Spleen (tissue), 11 donors: ENCODE results near the gene NME4. TPM values are rescaled to one million over a fixed set of nuclear protein-coding genes. Genes with fewer than 3 reads are reported as not detected.

Source experiments
- DNase-seq: peaks from one replicate; pipeline ENCODE4 v3.0.0-alpha.2; 2020
- H3K27ac ChIP-seq, 8 donors: fragments of 200-600 bp; sonication (generic) in 7 of 8; 1 replicate in 4 of 8; 2 replicates in 4 of 8; pipeline versions ENCODE4 v1.5.0 to v1.8.0; 2016 to 2021; ENCODE audit warnings: inconsistent platforms in 4 of 8, mild to moderate bottlenecking in 4 of 8, moderate library complexity in 1 of 8
- H3K27me3 ChIP-seq, 7 donors: fragments of 200-600 bp; sonication (generic) in 6 of 7; replicated peaks in 1 of 7; 1 replicate in 4 of 7; 2 replicates in 3 of 7; pipeline versions ENCODE4 v1.5.0 to v1.8.0; 2016 to 2021; ENCODE audit warnings: inconsistent platforms in 3 of 7, mild to moderate bottlenecking in 1 of 7
- H3K36me3 ChIP-seq, 6 donors: fragments of 200-600 bp; sonication (generic) in 5 of 6; 1 replicate in 4 of 6; 2 replicates in 2 of 6; pipeline versions ENCODE4 v1.5.0 to v1.8.0; 2016 to 2021; ENCODE audit warnings: inconsistent platforms in 2 of 6
- H3K4me1 ChIP-seq, 6 donors: fragments of 200-600 bp; sonication (generic) in 5 of 6; 1 replicate in 3 of 6; 2 replicates in 3 of 6; pipeline versions ENCODE4 v1.5.0 to v1.8.0; 2016 to 2021; ENCODE audit warnings: inconsistent platforms in 3 of 6
- H3K4me3 ChIP-seq, 8 donors: fragments of 200-600 bp; sonication (generic) in 7 of 8; 1 replicate in 4 of 8; 2 replicates in 4 of 8; pipeline versions ENCODE4 v1.5.0 to v1.8.0; 2016 to 2021; ENCODE audit warnings: inconsistent platforms in 4 of 8, mild to moderate bottlenecking in 4 of 8, moderate library complexity in 2 of 8
- H3K9me3 ChIP-seq, 8 donors: fragments of 200-600 bp; sonication (generic) in 7 of 8; 1 replicate in 4 of 8; 2 replicates in 4 of 8; pipeline versions ENCODE4 v1.5.0 to v1.8.0; 2016 to 2021; ENCODE audit warnings: inconsistent platforms in 4 of 8
- POLR2A ChIP-seq, 3 donors: fragments of 450-650 bp; IDR thresholded peaks; one replicate each; pipeline ENCODE4 v1.5.1; 2017; ENCODE audit warnings: antibody characterized with exemption in 3 of 3, mild to moderate bottlenecking in 1 of 3
- POLR2AphosphoS5 ChIP-seq, 3 donors: sonication (generic); formaldehyde crosslinking; IDR thresholded peaks; one replicate each; pipeline ENCODE4 v1.5.1; 2017; ENCODE audit warnings: antibody characterized with exemption in 3 of 3
- WGBS, 5 donors: extraction: QIAGEN DNeasy Blood & Tissue Kit in 3 of 5; methylation state at CpG; one replicate each; pipeline versions ENCODE4 v1.1.5 to v1.1.7; 2013 to 2018; 5-methylcytosine and 5-hydroxymethylcytosine counted together
- intact Hi-C: fragments of 100-400 bp; cut with DNase I; formaldehyde crosslinking; loops from one replicate; pipeline ENCODE4 v1.15.0; 2023; ENCODE audit warnings: low total_unique reads
- polyA plus RNA-seq, 3 donors: library from polyadenylated mRNA; stranded (reverse); fragments of 200-250 nt; gene quantifications; one replicate each; pipeline ENCODE4 v1.2.1, GENCODE V29; 2013
- total RNA-seq, 7 donors: library from RNA; depleted of rRNA in 3 of 7; stranded (reverse); fragments of >200 nt in 3 of 7; fragmentation: NEBNext Ultra II Directional in 4 of 7; extraction: Animal tissue kit (Norgen Biotek cat#: 25700) in 4 of 7; gene quantifications; one replicate each; pipeline versions ENCODE4 v1.1.0 to v1.2.1, GENCODE V29; 2016 to 2021
- TF ChIP-seq, protein P1 (sequence below), 11 experiments: fragments of 200-600 bp in 7 of 11; fragments of 450-650 bp in 4 of 11; sonication (generic) in 4 of 11; IDR thresholded peaks in 8 of 11; conservative IDR thresholded peaks in 3 of 11; 1 replicate in 7 of 11; 2 replicates in 4 of 11; pipeline versions ENCODE4 v1.4.0 to v1.8.0; 2016 to 2021; ENCODE audit warnings: antibody characterized with exemption in 11 of 11, inconsistent platforms in 4 of 11, mild to moderate bottlenecking in 1 of 11
- donor health status: healthy with polysubstance abuse.
- donor health status: DM: no; HTN: no; CAD: no; lungs with moderate emphysema.
- donor health status: DM: no; HTN: no; CAD: no.
- donor health status: Bipolar disorder and iron deficiency.
- donor health status: healthy.
- donor health status: DM: no; HTN: no; CAD: no.
- donor health status: DM: yes; HTN: yes; CAD: no.

Gene NME4
- total and polyA plus RNA-seq, 10 donors: 27.3 to 75.8 (median 55.8) TPM

GRCh38 chr16:363766-364490 is 33.1 kb upstream of the NME4 start:
- Histone ChIP-seq H3K27ac (no peak overlapping the region), H3K36me3 (peaks cover 0 to 31% (median 28%) of the 10 kb centered on the region in 6 donors), H3K4me1 (peaks cover 0 to 15% (median 5%) of the 10 kb centered on the region in 6 donors), H3K9me3 (no peaks in the 10 kb centered on the region), H3K27me3 (peaks cover 0 to 28% (median 4%) of the 10 kb centered on the region in 7 donors), H3K4me3 (no peak overlapping the region)
- intact Hi-C loops: loop anchor here (5.0 kb wide), 1 partner anchor 257 kb away; no protein-coding TSS in a partner anchor
- TF ChIP-seq POLR2A (IDR thresholded peaks at IDR 0.05) (no peak), POLR2AphosphoS5 (IDR thresholded peaks at IDR 0.05) (peak in 1 of 3 donors; percentile 28)
- WGBS, 5 donors: 40 to 48% (median 41%) methylated on average over 12 to 24 of the region's 24 CpGs
- DNase-seq: no peak

- intact Hi-C loops: loop anchor here (5.0 kb wide), 1 partner anchor 258 kb away; no protein-coding TSS in a partner anchor
- DNase-seq: peak; percentile 70
Observed at GRCh38 chr16:364595-365491, 32.2 kb upstream of the NME4 start.

DNA sequence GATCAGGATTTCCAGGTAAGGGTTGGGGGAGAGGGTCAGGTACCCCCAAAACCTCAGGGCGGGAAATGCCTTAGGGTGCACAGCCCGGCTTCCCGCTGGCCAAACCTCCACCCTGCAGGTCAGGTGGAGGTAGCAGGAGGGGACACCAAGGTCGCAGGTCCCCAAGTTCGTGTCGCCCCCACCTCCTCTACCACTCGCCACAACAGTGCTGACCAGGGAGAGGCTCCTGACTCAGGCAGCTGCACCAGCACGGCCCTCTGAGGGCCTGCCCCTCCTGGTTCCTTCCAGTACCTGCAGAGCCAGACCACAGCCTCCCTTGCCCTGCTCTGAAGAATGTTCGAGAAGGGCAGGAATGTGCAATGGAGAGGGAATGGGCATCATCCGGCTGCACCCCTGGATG is 30.5 kb upstream of the NME4 start:
- 83 to 98% (median 95%) methylated on average over 3 to 10 of the region's 10 CpGs for WGBS, 5 donors
- TF ChIP-seq, protein P1, sequence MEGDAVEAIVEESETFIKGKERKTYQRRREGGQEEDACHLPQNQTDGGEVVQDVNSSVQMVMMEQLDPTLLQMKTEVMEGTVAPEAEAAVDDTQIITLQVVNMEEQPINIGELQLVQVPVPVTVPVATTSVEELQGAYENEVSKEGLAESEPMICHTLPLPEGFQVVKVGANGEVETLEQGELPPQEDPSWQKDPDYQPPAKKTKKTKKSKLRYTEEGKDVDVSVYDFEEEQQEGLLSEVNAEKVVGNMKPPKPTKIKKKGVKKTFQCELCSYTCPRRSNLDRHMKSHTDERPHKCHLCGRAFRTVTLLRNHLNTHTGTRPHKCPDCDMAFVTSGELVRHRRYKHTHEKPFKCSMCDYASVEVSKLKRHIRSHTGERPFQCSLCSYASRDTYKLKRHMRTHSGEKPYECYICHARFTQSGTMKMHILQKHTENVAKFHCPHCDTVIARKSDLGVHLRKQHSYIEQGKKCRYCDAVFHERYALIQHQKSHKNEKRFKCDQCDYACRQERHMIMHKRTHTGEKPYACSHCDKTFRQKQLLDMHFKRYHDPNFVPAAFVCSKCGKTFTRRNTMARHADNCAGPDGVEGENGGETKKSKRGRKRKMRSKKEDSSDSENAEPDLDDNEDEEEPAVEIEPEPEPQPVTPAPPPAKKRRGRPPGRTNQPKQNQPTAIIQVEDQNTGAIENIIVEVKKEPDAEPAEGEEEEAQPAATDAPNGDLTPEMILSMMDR (IDR thresholded peaks at IDR 0.05 in 8 of 11, conservative IDR thresholded peaks at IDR 0.05 in 3 of 11): no peak
- TF ChIP-seq POLR2AphosphoS5 (IDR thresholded peaks at IDR 0.05) (no peak), POLR2A (IDR thresholded peaks at IDR 0.05) (no peak)
- peaks cover 9 to 37% (median 27%) of the 10 kb centered on the region in 6 donors for H3K4me1 ChIP-seq
- no peak overlapping the region for H3K4me3 ChIP-seq
- H3K27me3 ChIP-seq: peaks cover 0 to 28% (median 4%) of the 10 kb centered on the region in 7 donors
- DNase-seq: no peak
- H3K27ac ChIP-seq: no peak overlapping the region
- H3K9me3 ChIP-seq: no peaks in the 10 kb centered on the region
- intact Hi-C loops: no loop called here
- peaks cover 0 to 43% (median 31%) of the 10 kb centered on the region in 6 donors for H3K36me3 ChIP-seq

More at GRCh38 chr16:364595-365491, 32.2 kb upstream of the NME4 start:
- no peak overlapping the region for H3K27ac ChIP-seq
- no peak overlapping the region for H3K4me3 ChIP-seq
- no peaks in the 10 kb centered on the region for H3K9me3 ChIP-seq
- peaks cover 0 to 28% (median 4%) of the 10 kb centered on the region in 7 donors for H3K27me3 ChIP-seq
- WGBS, 5 donors: 58 to 68% (median 64%) methylated on average over 15 to 19 of the region's 19 CpGs
- peaks cover 0 to 39% (median 29%) of the 10 kb centered on the region in 6 donors for H3K36me3 ChIP-seq
- TF ChIP-seq POLR2A (IDR thresholded peaks at IDR 0.05) (no peak), POLR2AphosphoS5 (IDR thresholded peaks at IDR 0.05) (peak in 2 of 3 donors; percentile 38 to 68)
- peaks cover 1 to 24% (median 14%) of the 10 kb centered on the region in 6 donors for H3K4me1 ChIP-seq

- no peaks in the 10 kb centered on the region for H3K9me3 ChIP-seq
- no peak overlapping the region for H3K27ac ChIP-seq
- 93 to 99% (median 96%) methylated on average over 15 to 18 of the region's 18 CpGs for WGBS, 5 donors
- peaks cover 0 to 52% (median 40%) of the 10 kb centered on the region in 6 donors for H3K36me3 ChIP-seq
- intact Hi-C loops: no loop called here
- no peak overlapping the region for H3K4me3 ChIP-seq
- peak; percentile 54 for DNase-seq
- TF ChIP-seq POLR2AphosphoS5 (IDR thresholded peaks at IDR 0.05) (no peak), POLR2A (IDR thresholded peaks at IDR 0.05) (no peak)
- TF ChIP-seq, protein P1 (IDR thresholded peaks at IDR 0.05 in 8 of 11, conservative IDR thresholded peaks at IDR 0.05 in 3 of 11): no peak
- H3K27me3 ChIP-seq: peaks cover 0 to 26% (median 4%) of the 10 kb centered on the region in 7 donors
- H3K4me1 ChIP-seq: peaks cover 9 to 34% (median 25%) of the 10 kb centered on the region in 6 donors
Observed at GRCh38 chr16:367333-367903, 29.6 kb upstream of the NME4 start.
